HUES48 (cell line): ENCODE data around the gene OAS1.

ENCODE experiments used
- H3K27ac ChIP-seq: one replicate; pipeline ENCODE4 v1.7.0; 2013; ENCODE audit warnings: low read depth, low read length, inconsistent platforms
- H3K27me3 ChIP-seq: 2 replicates; pipeline ENCODE4 v1.6.1; 2013; ENCODE audit warnings: mild to moderate bottlenecking, low read length; ENCODE audit not compliant: control insufficient read depth, insufficient read depth
- H3K36me3 ChIP-seq: 2 replicates; pipeline ENCODE4 v1.6.1; 2013; ENCODE audit warnings: low read length; ENCODE audit not compliant: control insufficient read depth, insufficient read depth
- H3K4me1 ChIP-seq: 2 replicates; pipeline ENCODE4 v1.6.1; 2013; ENCODE audit warnings: mild to moderate bottlenecking, low read length; ENCODE audit not compliant: control insufficient read depth, insufficient read depth
- H3K4me3 ChIP-seq: 2 replicates; pipeline ENCODE4 v1.5.1; 2013; ENCODE audit warnings: mild to moderate bottlenecking, low read depth, low read length
- H3K9ac ChIP-seq: 2 replicates; pipeline ENCODE4 v1.6.1; 2013; ENCODE audit warnings: mild to moderate bottlenecking, low read depth, low read length, moderate library complexity
- H3K9me3 ChIP-seq: 2 replicates; pipeline ENCODE4 v1.6.1; 2013; ENCODE audit warnings: low read length; ENCODE audit not compliant: control insufficient read depth, insufficient read depth

The OAS1 gene

GRCh38 chr12:112967306-112967705 is 60.5 kb downstream of the OAS1 start:
- Histone ChIP-seq H3K27me3 (no peaks in the 10 kb centered on the region), H3K27ac (no peak overlapping the region), H3K4me3 (no peak overlapping the region), H3K4me1 (no peaks in the 10 kb centered on the region), H3K9ac (no peak overlapping the region), H3K36me3 (no peaks in the 10 kb centered on the region), H3K9me3 (no peaks in the 10 kb centered on the region)

GRCh38 chr12:112967858-112968257 is 61.1 kb downstream of the OAS1 start:
- Histone ChIP-seq H3K27me3 (no peaks in the 10 kb centered on the region), H3K27ac (no peak overlapping the region), H3K9ac (no peak overlapping the region), H3K36me3 (no peaks in the 10 kb centered on the region), H3K4me1 (no peaks in the 10 kb centered on the region), H3K9me3 (no peaks in the 10 kb centered on the region), H3K4me3 (no peak overlapping the region)
